Loucy (cell line): ENCODE measurements around the gene ACSBG1.

ENCODE experiments used
- CTCF ChIP-seq: fragments of 200-600 bp; sonication (generic); conservative IDR thresholded peaks from 2 replicates; pipeline ENCODE4 v1.5.1; 2014; ENCODE audit warnings: mild to moderate bottlenecking, antibody characterized with exemption, low read length
- EZH2phosphoT487 ChIP-seq: fragments of 200-600 bp; IDR thresholded peaks from 2 replicates; pipeline ENCODE4 v1.6.1; 2018; ENCODE audit warnings: antibody characterized with exemption, mild to moderate bottlenecking, moderate library complexity, borderline replicate concordance

- TF ChIP-seq EZH2phosphoT487, result no peak
- TF ChIP-seq CTCF, result no peak
Observed at GRCh38 chr15:78265137-78265460, 30.7 kb upstream of the ACSBG1 start.
